ENCODE data around the gene KCNQ5. TPM values are rescaled to one million over a fixed set of nuclear protein-coding genes. Genes with fewer than 3 reads are reported as not detected.

Gene KCNQ5
- total RNA-seq, 2 experiments from 2014 or later, result 2.1 to 2.5 TPM

DNA sequence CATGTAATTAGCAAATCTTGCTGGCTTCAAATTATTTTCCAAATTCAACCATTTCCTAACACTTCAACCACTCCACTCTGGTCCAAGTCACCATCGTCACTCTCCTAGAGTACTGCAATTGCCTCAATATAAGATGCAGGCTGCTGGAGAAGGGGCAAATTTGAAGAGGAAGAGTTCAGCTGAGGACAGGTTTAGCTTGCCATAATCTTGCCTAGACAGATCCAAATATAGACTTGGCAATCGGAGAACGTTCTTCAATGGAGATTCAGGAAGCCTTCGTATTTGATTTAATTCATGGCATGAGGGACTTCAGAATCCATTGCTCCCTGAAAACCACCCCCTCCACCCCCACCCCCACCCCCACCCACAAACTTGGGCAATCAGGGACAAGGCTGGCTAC, 618.9 kb downstream of the KCNQ5 start:
- POLR2A ChIA-PET, result no interaction called here
- no peak for DNase-seq
- CTCF ChIA-PET, result no interaction called here
- Mint-ChIP-seq H3K4me1 (ENCODE audit: low read depth) (no peaks in the 10 kb centered on the region), H3K36me3 (ENCODE audit: low read depth) (no peaks in the 10 kb centered on the region), H3K4me3 (no peak overlapping the region), H3K27ac (no peak overlapping the region), H3K9me3 (no peaks in the 10 kb centered on the region), H3K27me3 (peaks cover 9% of the 10 kb centered on the region)
- H3K27ac ChIP-seq (ENCODE audit: low read depth in 1 of 2, low read length in 2 of 2), result no peak overlapping the region
- H3K4me3 ChIP-seq (ENCODE audit: low read length), result no peak overlapping the region
- no peaks in the 10 kb centered on the region for H3K36me3 ChIP-seq (ENCODE audit: insufficient read depth, low read length)
- no peaks in the 10 kb centered on the region for H3K27me3 ChIP-seq (ENCODE audit: control insufficient read depth in 1 of 2, insufficient read depth in 2 of 2, low read length in 2 of 2)
- no peaks in the 10 kb centered on the region for H3K4me1 ChIP-seq (ENCODE audit: insufficient read depth, low read length)
- no peak for ATAC-seq (ENCODE audit: poor library complexity)
- H3K9me3 ChIP-seq (ENCODE audit: control insufficient read depth in 1 of 2, insufficient read depth in 1 of 2, low read length in 2 of 2), result no peaks in the 10 kb centered on the region
- TF ChIP-seq, protein P1, sequence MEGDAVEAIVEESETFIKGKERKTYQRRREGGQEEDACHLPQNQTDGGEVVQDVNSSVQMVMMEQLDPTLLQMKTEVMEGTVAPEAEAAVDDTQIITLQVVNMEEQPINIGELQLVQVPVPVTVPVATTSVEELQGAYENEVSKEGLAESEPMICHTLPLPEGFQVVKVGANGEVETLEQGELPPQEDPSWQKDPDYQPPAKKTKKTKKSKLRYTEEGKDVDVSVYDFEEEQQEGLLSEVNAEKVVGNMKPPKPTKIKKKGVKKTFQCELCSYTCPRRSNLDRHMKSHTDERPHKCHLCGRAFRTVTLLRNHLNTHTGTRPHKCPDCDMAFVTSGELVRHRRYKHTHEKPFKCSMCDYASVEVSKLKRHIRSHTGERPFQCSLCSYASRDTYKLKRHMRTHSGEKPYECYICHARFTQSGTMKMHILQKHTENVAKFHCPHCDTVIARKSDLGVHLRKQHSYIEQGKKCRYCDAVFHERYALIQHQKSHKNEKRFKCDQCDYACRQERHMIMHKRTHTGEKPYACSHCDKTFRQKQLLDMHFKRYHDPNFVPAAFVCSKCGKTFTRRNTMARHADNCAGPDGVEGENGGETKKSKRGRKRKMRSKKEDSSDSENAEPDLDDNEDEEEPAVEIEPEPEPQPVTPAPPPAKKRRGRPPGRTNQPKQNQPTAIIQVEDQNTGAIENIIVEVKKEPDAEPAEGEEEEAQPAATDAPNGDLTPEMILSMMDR (IDR thresholded peaks at IDR 0.05), result no peak
- intact Hi-C loops (cut with DNase I, micrococcal nuclease), result no loop called here

DNA sequence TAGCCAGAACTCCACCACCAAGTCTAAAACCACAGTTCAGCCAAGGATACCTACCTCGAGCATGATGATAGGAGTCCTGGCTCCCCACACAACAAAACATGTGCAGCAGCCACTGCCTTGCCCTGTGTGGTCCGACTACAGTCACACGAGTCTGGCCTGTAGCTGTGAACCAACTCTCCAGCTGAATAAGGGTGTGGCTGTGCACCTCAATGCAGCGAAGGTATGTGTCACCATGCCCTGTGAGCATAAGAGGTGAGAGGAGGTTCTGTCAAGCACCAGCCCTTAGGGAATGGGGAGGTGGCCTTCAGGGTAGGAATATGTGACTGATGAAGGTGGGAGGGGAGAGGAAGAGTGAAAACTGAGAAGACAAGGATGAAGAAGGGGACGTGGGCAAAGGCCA, 620.1 kb downstream of the KCNQ5 start:
- TF ChIP-seq, protein P1 (IDR thresholded peaks at IDR 0.05), result no peak

More for the DNA sequence above, 620.1 kb downstream of the KCNQ5 start:
- no peak for ATAC-seq (ENCODE audit: poor library complexity)
- no peak for DNase-seq
- Histone ChIP-seq H3K27ac (ENCODE audit: low read depth in 1 of 2, low read length in 2 of 2) (no peak overlapping the region), H3K9me3 (ENCODE audit: control insufficient read depth in 1 of 2, insufficient read depth in 1 of 2, low read length in 2 of 2) (no peaks in the 10 kb centered on the region), H3K27me3 (ENCODE audit: control insufficient read depth in 1 of 2, insufficient read depth in 2 of 2, low read length in 2 of 2) (no peaks in the 10 kb centered on the region), H3K4me3 (ENCODE audit: low read length) (no peak overlapping the region), H3K4me1 (ENCODE audit: insufficient read depth, low read length) (no peaks in the 10 kb centered on the region), H3K36me3 (ENCODE audit: insufficient read depth, low read length) (no peaks in the 10 kb centered on the region)
- Mint-ChIP-seq H3K27me3 (peaks cover 9% of the 10 kb centered on the region), H3K27ac (no peak overlapping the region), H3K4me1 (ENCODE audit: low read depth) (no peaks in the 10 kb centered on the region), H3K4me3 (no peak overlapping the region), H3K36me3 (ENCODE audit: low read depth) (no peaks in the 10 kb centered on the region), H3K9me3 (no peaks in the 10 kb centered on the region)
- POLR2A ChIA-PET, result no interaction called here
- intact Hi-C loops (cut with DNase I, micrococcal nuclease), result no loop called here
- CTCF ChIA-PET, result no interaction called here

Small RNAs within 50 kb of the gene (microRNA-seq; reads per million reads assigned to microRNA genes)
- gene MIR4282 (ENCODE audit: borderline microRNAs expressed, borderline replicate concordance), result not detected

All from CD4-positive, alpha-beta T cell (primary cell).